ENCODE data around the gene H2AZ2. TPM values are rescaled to one million over a fixed set of nuclear protein-coding genes. Genes with fewer than 3 reads are reported as not detected.

Gene H2AZ2
- total and polyA plus RNA-seq, 2 donors (not counting 1 experiment from before 2014, with no cell fraction given) = 55.3 to 129 TPM

DNA sequence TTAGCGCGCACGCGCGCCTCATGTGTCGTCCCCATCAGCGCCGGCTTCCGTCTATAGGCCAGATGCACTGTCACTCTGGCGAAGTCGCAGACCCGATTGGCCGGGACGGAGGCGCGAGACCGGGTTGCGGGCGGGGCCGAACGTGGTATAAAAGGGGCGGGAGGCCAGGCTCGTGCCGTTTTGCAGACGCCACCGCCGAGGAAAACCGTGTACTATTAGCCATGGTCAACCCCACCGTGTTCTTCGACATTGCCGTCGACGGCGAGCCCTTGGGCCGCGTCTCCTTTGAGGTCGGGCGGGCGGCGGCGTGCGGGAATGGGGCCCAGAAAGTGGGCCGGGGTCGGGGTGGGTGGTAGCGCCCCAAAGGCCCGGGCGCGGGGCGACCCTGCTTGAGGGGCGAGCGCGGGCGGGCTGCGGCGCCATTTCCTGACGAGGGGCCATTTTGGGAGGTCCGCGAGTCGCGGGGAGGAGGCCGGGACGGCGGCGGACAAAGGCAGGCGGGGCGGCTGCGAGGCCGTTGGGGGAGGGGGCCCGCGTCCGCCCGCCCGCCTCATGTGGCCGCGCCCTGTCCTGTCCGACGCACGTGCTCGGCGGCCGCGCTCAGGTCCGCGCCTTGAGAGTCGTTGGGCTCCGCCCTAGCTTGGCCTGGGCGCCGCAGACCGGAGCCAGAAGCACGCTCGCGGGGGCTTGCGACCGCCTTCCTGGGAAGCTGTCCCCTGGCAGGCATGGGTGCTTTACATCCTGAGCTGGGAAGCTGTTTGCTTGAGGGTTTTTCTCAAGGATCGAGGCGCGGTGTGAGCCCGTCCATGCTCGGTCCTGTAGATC lies 51.2 kb downstream of the H2AZ2 start, which contains the start of gene PPIA:
Gene PPIA (plus strand): TSS at position 178 of the 825 bp plus-strand sequence. CDS start 44 bp downstream, at position 222.
- peaks cover 36% of the 10 kb centered on the region for H3K79me2 ChIP-seq (ENCODE audit: control insufficient read depth, insufficient read depth, low read length)

More for the DNA sequence above, 51.2 kb downstream of the H2AZ2 start, which contains the start of gene PPIA:
- under 1% methylated on average over 95 of the region's 99 CpGs for WGBS (ENCODE audit: insufficient coverage)
- POLR2A ChIA-PET = interaction anchor here (0.6 to 1.4 kb wide), 7 partner anchors 28 to 206 kb away, joined by 3 to 10 read pairs (median 5); partner anchors contain the start of genes H2AZ2, OGDH and ZMIZ2
- Mint-ChIP-seq H3K4me3 (peak within 1 kb of the TSS; percentile 93), H3K4me1 (peaks cover 40% of the 10 kb centered on the region), H3K9me3 (ENCODE audit: insufficient read depth) (no peaks in the 10 kb centered on the region), H3K27me3 (no peaks in the 10 kb centered on the region), H3K27ac (peak within 1 kb of the TSS; percentile 98)
- Histone ChIP-seq H4K20me1 (ENCODE audit: control insufficient read depth, insufficient read depth, low read length, poor library complexity, severe bottlenecking) (peaks cover 32% of the 10 kb centered on the region), H3K4me3 (ENCODE audit: control extremely low read depth in 1 of 5, extremely low read depth in 1 of 5, insufficient read depth in 1 of 5, low read depth in 2 of 5, low read length in 4 of 5) (peak within 1 kb of the TSS; percentile 77 to 98 (median 93)), H3K27me3 (replicated peaks in 1 of 4; ENCODE audit: control extremely low read depth in 1 of 4, control insufficient read depth in 3 of 4, insufficient read depth in 4 of 4, low read length in 3 of 4) (no peaks in the 10 kb centered on the region), H2AFZ (ENCODE audit: insufficient read depth, low read depth, low read length, poor library complexity, severe bottlenecking) (peak within 1 kb of the TSS; percentile 95), H3K36me3 (replicated peaks in 1 of 2; ENCODE audit: control extremely low read depth in 1 of 2, control insufficient read depth in 1 of 2, extremely low read depth in 1 of 2, insufficient read depth in 2 of 2, low read length in 1 of 2) (peaks cover 11 to 33% of the 10 kb centered on the region in 2 experiments), H3K4me2 (replicated peaks; ENCODE audit: low read depth, low read length, poor library complexity, severe bottlenecking) (peak within 1 kb of the TSS; percentile 79), H3K9ac (ENCODE audit: low read length) (peak within 1 kb of the TSS; percentile 84), H3K9me3 (ENCODE audit: control extremely low read depth in 1 of 3, control insufficient read depth in 2 of 3, insufficient read depth in 1 of 3, low read length in 2 of 3) (no peaks in the 10 kb centered on the region), H3K27ac (ENCODE audit: low read length in 2 of 2) (peak within 1 kb of the TSS; percentile 92 to 97), H3K4me1 (ENCODE audit: control insufficient read depth in 2 of 2, insufficient read depth in 2 of 2, low read length in 2 of 2) (peaks cover 15 to 26% of the 10 kb centered on the region in 2 donors)
- TF ChIP-seq, protein P1, sequence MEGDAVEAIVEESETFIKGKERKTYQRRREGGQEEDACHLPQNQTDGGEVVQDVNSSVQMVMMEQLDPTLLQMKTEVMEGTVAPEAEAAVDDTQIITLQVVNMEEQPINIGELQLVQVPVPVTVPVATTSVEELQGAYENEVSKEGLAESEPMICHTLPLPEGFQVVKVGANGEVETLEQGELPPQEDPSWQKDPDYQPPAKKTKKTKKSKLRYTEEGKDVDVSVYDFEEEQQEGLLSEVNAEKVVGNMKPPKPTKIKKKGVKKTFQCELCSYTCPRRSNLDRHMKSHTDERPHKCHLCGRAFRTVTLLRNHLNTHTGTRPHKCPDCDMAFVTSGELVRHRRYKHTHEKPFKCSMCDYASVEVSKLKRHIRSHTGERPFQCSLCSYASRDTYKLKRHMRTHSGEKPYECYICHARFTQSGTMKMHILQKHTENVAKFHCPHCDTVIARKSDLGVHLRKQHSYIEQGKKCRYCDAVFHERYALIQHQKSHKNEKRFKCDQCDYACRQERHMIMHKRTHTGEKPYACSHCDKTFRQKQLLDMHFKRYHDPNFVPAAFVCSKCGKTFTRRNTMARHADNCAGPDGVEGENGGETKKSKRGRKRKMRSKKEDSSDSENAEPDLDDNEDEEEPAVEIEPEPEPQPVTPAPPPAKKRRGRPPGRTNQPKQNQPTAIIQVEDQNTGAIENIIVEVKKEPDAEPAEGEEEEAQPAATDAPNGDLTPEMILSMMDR (IDR thresholded peaks at IDR 0.05) = no peak
- TF ChIP-seq EZH2 (IDR thresholded peaks at IDR 0.05; ENCODE audit: borderline replicate concordance, insufficient read depth, low read depth, low read length, poor library complexity, severe bottlenecking) = no peak
- intact Hi-C loops (cut with micrococcal nuclease) = loop anchor here (1.0 to 5.0 kb wide), 14 partner anchors 28 to 869 kb away; partner anchors contain the start of genes H2AZ2, MYO1G, OGDH and PURB
- peak; percentile 99 for DNase-seq
- CTCF ChIA-PET = interaction anchor here (0.6 to 2.5 kb wide), 4 partner anchors 9 to 51 kb away, joined by 3 to 17 read pairs (median 11); partner anchors contain the start of genes H2AZ2 and ZMIZ2
- peak; percentile 87 for ATAC-seq (ENCODE audit: low read depth)

All from B cell (primary cell).